HG03520 (cell line): ENCODE results near the gene REG3A.

ENCODE experiments used
- ATAC-seq: cut with Tn5 transposase; IDR thresholded peaks from one replicate; pipeline ENCODE4 v1.9.1; 2021; ENCODE audit warnings: mild to moderate bottlenecking, moderate library complexity; ENCODE audit not compliant: unreplicated experiment

The REG3A gene

GRCh38 chr2:79159653-79160052, at the start of gene REG3A:
REG3A (minus strand) TSS chr2:79159753; CDS start chr2:79159405, 348 bp downstream.
- ATAC-seq: no peak

- ATAC-seq: no peak
These were observed 41.2 kb upstream of the REG3A start for GRCh38 chr2:79200762-79201161.

- ATAC-seq: no peak
These were observed 32.3 kb upstream of the REG3A start for GRCh38 chr2:79191816-79192215.

- ATAC-seq: no peak
These were observed 31.5 kb upstream of the REG3A start for GRCh38 chr2:79191081-79191480.

GRCh38 chr2:79189465-79189864, 29.9 kb upstream of the REG3A start:
- no peak for ATAC-seq

- ATAC-seq: no peak
These were observed 22.1 kb upstream of the REG3A start for GRCh38 chr2:79181617-79182016.

- no peak for ATAC-seq
These were observed 20.5 kb upstream of the REG3A start for GRCh38 chr2:79180092-79180491.

GRCh38 chr2:79179036-79179435, 19.5 kb upstream of the REG3A start:
- no peak for ATAC-seq

- no peak for ATAC-seq
These were observed 18.6 kb upstream of the REG3A start for GRCh38 chr2:79178076-79178674.

- ATAC-seq: no peak
These were observed 11.9 kb upstream of the REG3A start for GRCh38 chr2:79171348-79171958.

GRCh38 chr2:79162801-79163200, 3.2 kb upstream of the REG3A start:
- ATAC-seq: no peak

- no peak for ATAC-seq
These were observed 2.6 kb upstream of the REG3A start for GRCh38 chr2:79162132-79162531.

- no peak for ATAC-seq
These were observed 523 bp downstream of the REG3A start for GRCh38 chr2:79159030-79159429.

- no peak for ATAC-seq
These were observed 3.6 kb downstream of the REG3A start for GRCh38 chr2:79155826-79156476.

- ATAC-seq: no peak
These were observed 20.1 kb downstream of the REG3A start for GRCh38 chr2:79139423-79139822.

GRCh38 chr2:79138385-79138784, 21.2 kb downstream of the REG3A start:
- ATAC-seq: no peak

GRCh38 chr2:79131687-79132086, 27.9 kb downstream of the REG3A start:
- ATAC-seq: no peak

GRCh38 chr2:79129804-79130203, 29.7 kb downstream of the REG3A start:
- no peak for ATAC-seq

GRCh38 chr2:79129260-79129659, 30.3 kb downstream of the REG3A start:
- no peak for ATAC-seq

- no peak for ATAC-seq
These were observed 31.1 kb downstream of the REG3A start for GRCh38 chr2:79128406-79128805.

- no peak for ATAC-seq
These were observed 33.9 kb downstream of the REG3A start for GRCh38 chr2:79125721-79125985.

- no peak for ATAC-seq
These were observed 34.4 kb downstream of the REG3A start for GRCh38 chr2:79124907-79125720.
